Midbrain (tissue), 1 donor: Measurements from ENCODE around the gene GSTM1.
"Not testable (repeated sequence)": the region's sequence is repeated elsewhere in the genome, so short reads cannot be mapped to it uniquely, and the experiment has no call there.

Experiments
- DNase-seq: peaks from one replicate; lab custom pipeline; 2025; lab: John Stamatoyannopoulos, UW

Gene GSTM1

DNA sequence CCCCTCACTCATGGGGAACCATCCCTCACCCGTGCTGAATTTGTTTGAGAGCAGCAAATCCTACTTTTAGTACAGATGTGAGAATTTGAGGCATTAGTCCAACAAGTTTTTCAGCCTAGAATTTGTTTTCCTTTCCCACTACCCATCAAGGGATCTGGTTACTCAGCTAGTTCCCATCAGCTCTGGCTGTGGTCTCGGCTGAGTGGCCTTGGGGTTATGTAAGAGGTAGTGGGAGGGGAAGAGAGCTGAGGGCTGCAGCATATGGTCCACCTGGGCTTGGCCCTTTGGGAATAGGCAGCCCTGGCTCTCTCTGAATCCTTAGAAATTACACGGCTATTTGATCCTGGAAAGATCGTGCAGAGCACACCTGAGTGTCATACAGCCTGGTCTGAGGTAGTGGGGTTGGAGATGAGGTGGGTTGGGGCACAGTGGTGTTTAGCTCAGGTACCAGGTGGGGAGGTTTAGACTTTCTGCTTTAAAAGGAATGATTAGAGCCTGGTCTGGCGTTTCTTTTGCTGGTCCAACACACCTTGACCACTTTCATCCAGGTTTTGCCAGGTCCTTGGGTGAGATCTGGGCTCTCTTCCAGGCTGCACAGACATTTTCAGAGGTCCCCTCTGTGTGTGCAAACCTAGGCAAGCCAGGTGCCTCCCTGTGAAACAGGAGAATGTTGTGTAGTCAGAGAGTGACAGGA, 27.5 kb upstream of the GSTM1 start:
- DNase-seq, result peak; percentile 4

DNA sequence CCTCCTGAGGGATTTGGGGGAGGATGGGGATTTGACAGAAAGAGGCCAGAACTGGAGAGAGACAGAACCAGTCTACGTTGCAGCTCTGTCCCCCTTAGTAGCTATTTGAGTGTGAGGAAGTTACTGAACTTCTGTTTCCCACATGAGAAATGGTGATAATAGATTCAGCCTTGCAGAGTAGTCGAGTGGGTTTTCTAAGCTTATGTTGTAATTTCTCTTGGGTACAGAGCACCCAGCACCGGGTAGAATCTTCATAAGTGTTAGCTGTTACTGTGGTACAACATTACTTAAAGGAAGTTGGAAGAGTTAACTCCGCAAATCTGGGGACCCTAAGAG, 27.0 kb upstream of the GSTM1 start:
- DNase-seq, result not testable (repeated sequence)

DNA sequence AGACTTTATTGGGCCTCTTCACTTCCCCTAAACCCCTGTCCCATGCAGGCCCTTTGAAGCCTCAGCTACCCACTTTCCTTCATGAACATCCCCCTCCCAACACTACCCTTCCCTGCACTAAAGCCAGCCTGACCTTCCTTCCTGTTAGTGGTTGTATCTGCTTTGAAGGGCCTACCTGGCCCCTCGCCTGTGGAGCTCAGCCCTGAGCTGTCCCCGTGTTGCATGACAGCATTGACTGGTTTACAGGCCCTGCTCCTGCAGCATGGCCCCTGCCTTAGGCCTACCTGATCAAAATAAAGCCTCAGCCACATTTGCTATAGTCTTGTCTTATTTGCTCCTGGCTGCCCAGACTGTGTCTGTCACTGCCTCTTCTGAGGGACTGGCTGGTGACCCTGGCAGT, 26.2 kb upstream of the GSTM1 start:
- DNase-seq, result no peak

DNA sequence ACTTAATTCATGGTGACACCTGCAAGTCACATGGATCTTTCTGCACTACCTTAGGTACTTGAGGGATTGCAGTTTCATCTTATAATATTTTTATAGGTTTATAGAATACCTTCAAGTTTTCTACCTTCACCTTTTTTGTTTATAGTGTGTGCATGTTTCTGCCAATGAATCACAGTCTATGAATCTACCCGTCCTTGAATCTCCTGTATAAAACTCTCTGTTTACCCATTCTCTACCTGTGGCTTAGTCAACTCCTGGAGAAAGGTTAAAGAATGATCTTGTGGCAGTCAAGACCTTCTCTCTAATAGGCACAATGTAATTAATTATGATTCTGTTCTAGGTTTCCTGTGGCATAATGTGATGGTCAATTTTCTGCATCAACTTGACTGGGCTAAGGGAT, 22.9 kb upstream of the GSTM1 start:
- no peak for DNase-seq

DNA sequence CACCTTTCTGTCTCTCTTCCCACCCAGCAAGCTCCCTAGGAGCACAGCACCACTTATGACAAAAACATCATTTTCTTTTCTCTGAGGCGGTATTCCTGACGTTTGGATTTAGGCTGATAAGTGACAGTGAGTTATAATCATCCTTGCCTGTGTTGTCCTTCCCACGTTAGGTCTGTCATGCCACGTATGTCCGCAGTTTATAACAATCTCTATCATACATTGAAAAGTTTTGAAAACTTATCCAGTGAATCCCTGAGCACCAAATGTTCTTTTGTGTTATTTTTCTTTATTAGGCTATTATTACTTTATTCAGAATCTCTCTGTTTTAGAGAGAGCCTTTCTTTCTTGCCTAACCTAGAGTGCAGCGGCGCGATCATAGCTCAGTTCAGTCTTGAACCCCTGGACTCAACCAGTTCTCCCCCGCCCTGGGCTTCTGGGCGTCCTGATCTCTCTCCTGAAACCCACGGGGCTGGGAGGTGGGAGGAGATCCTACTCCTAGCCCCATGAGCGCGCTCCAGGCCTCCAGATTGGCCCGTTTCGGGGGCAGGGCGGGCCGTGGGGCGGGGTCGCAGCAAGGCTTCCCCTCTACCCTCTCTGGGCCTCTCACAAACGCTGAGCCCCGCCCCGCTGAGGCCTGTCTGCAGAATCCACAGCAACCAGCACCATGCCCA, 20.0 kb upstream of the GSTM1 start, which contains the start of gene GSTM2:
Gene GSTM2 (plus strand): TSS at position 606 of the 671 bp plus-strand sequence. CDS start 59 bp downstream, at position 665.
- DNase-seq, result peak; percentile 85

DNA sequence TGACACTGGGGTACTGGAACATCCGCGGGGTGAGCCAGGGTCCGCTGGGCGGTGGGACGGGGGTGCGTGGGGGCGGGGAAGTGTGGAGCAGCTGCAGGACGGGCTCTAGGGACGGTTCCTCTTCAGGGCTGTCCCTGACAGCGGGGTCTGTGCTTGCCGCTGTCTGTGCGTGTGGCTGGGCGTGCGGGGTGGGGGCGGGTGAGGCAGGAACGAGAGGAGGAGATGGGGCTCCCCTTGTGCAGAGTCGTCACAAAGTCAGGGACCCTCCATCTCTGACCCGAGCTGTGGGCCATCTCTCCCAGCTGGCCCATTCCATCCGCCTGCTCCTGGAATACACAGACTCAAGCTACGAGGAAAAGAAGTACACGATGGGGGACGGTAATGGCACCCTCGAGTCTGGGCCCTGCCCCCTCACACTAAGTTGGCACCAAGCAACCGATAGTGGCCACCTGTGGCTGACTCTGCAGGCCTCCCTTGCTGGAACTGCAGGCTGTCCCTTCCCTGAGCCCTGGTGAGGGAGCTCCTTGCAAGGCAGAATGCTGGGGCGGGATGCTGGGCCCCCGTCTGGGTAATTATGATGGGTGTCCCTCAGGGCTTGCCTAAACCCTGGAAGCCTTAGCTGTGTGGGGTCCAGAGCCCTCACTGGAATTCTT, 19.4 kb upstream of the GSTM1 start:
- DNase-seq, result no peak

DNA sequence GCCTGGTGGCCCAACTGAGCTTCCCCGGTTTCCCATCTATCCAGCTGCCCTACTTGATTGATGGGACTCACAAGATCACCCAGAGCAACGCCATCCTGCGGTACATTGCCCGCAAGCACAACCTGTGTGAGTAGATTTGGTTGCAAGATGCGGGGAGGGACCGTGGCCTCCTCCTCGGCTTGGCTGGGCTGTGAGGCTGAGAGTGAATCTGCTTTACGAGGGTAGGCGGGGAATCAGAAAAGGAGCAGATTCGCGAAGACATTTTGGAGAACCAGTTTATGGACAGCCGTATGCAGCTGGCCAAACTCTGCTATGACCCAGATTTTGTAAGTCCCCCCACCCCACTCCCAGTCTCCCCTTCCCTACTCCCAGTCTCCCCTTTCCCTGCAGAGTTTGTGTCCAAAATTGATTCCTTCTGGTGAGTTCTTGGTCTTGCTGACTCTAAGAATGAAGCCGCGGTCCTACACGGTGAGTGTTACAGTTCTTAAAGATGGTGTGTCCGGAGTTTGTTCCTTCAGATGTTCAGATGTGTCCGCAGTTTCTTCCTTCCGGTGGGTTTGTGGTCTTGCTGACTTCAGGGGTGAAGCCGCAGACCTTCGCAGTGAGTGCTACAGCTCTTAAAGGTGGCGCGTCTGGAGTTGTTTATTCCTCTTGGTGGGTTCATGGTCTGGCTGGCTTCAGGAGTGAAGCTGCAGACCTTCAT, 18.2 kb upstream of the GSTM1 start:
- no peak for DNase-seq

DNA sequence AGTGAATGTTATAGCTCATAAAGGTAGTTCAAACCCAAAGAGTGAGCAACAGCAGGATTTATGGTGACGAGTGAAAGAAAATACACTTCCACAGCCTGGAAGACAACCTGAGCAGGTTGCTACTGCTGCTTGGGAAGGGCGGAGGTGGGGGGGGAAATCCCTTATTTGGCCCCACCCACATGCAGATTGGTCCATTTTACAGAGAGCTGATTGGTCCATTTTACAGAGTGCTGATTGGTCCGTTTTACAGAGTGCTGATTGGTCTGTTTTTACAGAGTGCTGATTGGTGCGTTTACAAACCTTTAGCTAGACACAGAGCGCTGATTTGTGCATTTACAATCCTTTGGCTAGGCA, 17.7 kb upstream of the GSTM1 start:
- not testable (repeated sequence) for DNase-seq

DNA sequence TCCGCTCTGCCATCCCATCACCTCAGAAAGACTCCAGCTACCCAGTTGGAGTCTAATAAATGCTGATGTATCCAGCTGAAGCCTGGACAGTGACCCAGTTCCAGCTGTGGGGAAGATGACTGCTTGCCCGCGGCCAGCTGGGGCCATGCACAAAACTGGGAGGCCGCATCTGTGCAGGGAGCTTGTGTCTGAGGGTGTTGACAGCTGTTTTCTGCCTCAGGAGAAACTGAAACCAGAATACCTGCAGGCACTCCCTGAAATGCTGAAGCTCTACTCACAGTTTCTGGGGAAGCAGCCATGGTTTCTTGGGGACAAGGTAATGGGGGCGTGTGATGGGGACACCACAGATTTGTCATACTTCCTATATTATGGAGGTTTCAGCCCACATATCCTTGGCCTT, 16.6 kb upstream of the GSTM1 start:
- no peak for DNase-seq

DNA sequence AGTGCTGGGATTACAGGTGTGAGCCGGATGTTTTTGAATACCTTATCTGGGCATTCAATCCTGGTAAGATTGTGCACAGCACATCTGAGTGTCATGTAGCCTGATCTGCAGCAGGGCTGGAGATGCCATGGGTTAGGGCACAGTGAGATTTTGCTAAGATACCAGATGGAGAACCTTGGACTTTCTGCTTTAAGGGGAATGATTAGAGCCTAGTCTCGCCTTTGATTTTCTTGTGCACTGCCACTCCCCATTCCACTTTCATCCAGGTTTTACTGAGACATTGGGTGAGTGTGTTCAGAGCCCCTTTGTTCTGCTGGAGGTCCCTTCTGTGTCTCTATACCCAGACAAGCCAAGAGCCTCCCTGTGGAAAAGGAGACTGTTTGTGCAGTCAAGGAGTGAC, 13.8 kb upstream of the GSTM1 start:
- DNase-seq, result not testable (repeated sequence)

DNA sequence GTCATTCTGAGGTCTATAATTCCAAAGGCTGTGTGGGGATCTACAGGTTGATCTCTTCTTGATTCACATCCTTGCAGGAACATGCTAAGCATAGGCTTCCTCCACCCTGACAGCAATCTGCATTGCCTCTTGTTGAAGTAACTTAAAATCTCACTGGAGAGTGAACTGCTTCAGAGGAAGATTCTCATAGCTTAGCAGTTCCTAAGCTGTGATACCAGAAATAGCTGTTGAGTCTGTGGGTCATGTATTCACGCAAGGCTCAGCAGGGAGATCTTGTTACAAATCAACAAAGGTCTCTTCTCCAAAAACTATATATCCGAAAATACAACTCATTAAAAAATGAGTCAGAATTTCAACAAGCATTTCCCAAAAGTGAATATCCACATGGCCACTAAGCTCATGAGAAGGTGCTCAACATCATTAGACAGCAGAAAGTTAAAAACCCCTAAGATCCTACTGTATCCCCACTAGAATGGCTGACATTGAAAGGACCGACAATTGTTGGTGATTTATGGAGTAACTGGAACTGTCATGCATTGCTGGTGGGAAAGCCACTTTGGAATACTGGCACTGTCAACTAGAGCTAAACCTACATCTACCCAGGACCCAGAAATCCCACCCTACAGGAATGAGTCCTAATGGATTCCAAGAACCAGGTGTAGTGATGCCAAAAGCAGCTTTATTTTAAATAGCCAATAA, 10.8 kb upstream of the GSTM1 start:
- not testable (repeated sequence) for DNase-seq

DNA sequence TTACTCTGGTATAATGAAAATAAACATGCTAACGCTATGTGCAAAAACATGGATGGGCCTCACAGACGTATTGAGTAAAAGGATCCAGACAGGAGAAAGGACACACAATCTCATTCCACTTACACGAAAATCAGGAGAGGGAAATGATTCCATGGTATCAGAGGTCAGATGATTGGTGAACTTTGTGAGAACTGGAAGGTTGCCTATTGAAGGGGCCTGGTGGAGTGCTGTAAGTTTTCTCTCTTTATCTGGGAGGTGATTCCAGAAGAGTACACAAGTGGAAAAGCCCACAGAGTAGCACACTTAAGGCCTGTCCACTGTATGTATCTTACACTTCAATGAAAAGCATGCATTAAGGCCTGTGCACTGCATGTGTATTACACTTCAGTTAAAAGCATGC, 10.2 kb upstream of the GSTM1 start:
- DNase-seq, result no peak

DNA sequence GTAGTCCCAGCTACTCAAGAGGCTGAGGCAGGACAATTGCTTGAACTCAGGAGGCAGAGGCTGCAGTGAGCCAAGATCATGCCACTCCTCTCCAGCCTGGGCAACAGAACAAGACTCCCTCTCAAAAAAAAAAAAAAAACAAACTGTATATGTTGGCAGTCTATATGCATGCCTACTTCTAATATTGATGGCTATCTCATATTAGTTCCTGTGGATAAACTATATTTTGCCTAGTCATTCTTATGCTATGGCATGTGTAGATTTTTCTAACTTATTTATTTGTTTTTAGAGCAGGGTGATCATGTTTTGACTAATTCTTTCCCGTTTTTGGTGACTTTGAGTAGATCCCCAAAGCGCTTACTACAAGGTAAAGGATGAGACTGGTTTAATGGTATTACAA, 9.0 kb upstream of the GSTM1 start:
- not testable (repeated sequence) for DNase-seq

DNA sequence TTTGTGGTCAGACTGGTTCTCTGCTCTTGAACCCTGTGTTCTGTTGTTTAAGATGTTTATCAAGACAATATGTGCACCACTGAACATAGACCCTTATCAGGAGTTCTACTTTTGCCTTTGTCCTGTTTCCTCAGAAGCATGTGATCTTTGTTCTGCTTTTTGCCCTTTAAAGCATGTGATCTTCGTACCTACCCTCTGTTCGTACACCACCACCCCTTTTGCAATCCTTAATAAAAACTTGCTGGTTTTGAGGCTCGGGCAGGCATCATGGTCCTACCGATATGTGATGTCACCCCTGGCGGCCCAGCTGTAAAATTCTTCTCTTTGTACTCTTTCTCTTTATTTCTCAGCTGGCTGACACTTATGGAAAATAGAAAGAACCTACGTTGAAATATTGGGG, 2.8 kb upstream of the GSTM1 start:
- not testable (repeated sequence) for DNase-seq

DNA sequence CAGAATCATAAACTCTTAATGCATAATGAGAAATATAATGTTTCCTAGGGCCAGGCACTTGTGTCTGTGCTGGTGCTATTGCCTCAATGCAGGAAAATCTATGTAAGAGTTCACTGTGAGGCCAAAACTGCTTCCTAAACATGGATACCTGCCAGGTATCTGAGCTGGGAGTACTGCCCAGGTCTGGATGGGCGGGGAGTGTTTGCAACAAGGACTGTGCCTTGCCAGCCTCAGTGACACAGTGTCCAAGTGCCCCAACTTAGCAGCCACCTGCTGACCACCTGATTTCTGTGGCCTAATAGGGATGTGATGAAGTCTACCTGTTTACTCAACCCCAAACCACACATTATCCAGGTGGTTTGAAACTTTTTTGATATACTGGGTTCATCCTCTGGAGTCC, 2.2 kb upstream of the GSTM1 start:
- DNase-seq, result not testable (repeated sequence)

DNA sequence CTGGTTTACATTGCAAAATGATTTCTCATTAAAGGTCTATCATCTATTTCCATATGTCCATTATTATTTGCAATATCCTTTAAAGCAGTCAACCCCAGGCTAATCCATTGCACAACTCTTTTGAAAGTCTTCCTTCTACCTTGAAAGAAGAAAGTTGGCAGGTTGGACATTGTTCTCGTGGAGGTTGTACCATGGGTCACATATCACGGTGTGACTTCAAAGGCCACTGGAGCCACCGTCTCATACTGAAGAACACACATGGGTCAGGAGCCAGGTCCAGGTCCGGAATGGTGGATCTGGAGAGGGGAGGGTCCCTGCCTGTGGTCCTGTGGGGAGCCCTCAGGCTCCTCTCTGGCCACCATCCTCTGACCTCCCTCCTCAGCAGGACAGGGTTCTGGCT, 1.7 kb upstream of the GSTM1 start:
- DNase-seq, result not testable (repeated sequence)

DNA sequence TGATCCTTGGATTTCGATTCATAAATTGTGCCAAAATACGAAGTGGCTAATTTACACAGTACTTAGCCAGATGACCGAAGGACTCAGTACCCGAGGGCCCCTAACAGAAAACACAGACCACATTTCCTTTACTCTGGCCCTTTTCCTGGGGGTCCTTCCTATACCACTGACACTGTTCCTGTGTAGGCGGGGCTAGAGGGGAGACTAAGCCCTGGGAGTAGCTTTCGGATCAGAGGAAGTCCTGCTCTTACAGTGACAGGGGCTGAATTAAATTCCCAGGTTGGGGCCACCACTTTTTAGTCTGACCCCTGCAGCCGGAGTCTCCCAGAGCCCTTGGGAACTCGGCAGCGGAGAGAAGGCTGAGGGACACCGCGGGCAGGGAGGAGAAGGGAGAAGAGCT, 508 bp upstream of the GSTM1 start:
- not testable (repeated sequence) for DNase-seq

DNA sequence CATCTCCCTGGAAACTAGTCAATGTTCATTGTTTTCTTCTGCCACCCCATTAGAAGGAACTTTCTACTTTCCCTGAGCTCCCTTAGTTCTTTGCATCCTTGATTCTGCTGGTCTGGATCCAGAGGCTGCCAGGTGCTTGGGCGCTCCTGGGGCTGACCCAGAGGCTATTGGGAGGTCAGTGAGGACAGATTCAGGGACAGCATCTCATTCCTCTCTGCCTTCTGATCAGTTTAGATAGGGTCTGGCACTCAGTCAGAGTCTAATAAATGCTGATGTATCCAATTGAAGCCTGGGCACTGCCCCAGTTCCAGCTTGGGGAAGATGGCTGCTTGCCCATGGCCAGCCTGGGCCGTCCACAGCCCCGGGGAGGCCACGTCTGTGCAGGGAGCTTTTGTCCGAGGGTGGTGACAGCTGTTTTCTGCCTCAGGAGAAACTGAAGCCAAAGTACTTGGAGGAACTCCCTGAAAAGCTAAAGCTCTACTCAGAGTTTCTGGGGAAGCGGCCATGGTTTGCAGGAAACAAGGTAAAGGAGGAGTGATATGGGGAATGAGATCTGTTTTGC, 2.3 kb downstream of the GSTM1 start:
- DNase-seq, result no peak

DNA sequence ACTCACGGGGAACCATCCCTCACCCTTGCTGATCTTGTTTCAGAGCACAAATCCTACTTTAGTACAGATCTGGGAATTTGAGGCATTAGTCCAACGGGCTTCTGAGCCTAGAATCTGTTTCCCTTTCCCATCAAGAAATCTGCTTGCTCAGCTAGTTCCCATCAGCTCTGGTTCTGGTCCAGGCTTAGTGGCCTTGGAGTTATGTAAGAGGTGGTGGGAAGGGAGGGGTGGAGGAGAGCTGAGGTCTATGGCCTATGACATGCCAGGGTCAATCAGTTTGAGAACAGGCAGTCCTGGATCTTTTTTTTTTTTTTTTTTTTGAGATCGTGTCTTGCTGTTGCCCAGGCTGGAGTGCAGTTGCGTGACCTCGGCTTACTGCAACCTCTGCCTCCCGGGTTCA, 4.1 kb downstream of the GSTM1 start:
- DNase-seq, result no peak

DNA sequence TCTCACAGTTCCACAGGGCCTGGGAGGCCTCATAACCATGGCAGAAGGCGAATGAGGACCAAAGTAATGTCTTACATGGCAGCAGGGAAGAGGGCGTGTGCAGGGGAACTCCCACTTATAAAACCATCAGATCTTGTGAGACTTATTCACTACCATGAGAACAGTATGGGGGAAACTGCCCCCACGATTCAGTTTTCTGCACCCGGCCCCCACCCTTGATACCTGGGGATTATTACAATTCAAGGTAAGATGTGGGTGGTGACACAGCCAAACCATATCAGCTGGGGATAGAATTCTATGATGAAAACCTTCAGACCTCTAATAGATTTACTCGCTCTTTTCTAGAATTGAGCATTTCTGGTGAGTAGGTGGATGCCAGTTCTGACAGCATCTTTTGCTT, 6.8 kb downstream of the GSTM1 start:
- not testable (repeated sequence) for DNase-seq

DNA sequence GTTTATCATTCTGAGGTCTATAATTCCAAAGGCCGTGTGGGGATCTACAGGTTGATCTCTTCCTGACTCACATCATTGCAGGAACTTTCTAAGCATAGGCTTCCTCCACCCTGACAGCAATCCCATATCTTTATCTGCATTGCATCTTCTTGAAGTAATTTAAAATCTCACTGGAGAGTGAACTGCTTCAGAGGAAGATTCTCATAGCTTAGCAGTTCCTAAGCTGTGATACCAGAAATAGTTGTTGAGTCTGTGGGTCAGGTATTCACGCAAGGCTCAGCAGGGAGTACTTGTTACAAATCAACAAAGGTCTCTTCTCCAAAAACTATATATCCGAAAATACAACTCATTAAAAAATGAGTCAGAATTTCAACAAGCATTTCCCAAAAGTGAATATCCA, 7.5 kb downstream of the GSTM1 start:
- DNase-seq, result not testable (repeated sequence)

DNA sequence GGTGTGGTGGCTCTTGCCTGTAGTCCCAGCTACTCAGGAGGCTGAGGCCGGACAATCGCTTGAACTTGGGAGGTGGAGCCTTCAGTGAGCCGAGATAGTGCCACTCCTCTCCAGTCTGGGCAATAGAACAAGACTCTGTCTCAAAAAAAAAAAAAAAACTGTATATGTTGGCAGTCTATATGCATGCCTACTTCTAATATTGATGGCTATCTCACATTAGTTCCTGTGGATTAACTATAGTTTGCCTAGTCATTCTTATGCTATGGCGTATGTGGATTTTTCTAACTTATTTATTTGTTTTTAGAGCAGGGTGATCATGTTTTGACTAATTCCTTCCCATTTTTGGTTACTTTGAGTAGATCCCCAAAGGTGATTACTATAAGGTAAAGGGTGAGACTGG, 9.4 kb downstream of the GSTM1 start:
- DNase-seq, result no peak
